HFF-Myc (cell line): ENCODE data around the gene HABP4.

ENCODE experiments used
- DNase-seq: peaks from one replicate; pipeline ENCODE4 v3.0.0-alpha.2; 2011; ENCODE audit warnings: low read depth; ENCODE audit errors: extremely low read depth
- H3K4me3 ChIP-seq: replicated peaks from 2 replicates; pipeline ENCODE4 v1.5.1; 2011; ENCODE audit warnings: low read depth, mild to moderate bottlenecking, control low read depth, low read length
- TF ChIP-seq, protein P1 (sequence below): IDR thresholded peaks from 2 replicates; pipeline ENCODE4 v1.5.1; 2012; ENCODE audit warnings: mild to moderate bottlenecking, low read depth, low read length, control low read depth; ENCODE audit errors: missing control alignments

The HABP4 gene

DNA sequence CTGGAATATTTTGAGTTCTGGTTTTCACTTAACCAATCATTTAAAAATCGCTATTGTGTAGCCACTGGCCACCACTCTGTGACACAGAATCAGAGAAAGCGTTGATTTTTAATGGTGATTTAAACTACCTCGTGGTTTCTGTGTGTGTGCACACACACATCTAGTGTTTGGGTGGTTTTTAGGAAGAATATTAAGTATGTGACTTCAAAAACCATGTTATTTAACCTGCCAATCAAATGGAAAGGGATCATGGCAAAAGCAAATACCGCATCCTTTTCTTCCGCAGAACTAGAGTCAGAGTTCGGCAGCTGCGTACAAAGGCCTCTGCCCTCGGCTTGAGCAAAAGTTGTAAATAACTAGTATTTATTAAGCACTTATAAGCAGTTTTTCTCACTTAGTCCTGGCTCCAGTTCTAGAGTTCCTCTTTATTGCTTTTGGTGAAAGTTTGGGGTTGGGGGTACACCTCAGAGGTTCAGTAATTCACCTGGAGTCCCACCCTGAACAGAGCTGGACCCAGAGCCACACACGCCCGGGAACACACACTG, 40.6 kb downstream of the HABP4 start:
- H3K4me3 ChIP-seq = no peak overlapping the region
- TF ChIP-seq, protein P1, sequence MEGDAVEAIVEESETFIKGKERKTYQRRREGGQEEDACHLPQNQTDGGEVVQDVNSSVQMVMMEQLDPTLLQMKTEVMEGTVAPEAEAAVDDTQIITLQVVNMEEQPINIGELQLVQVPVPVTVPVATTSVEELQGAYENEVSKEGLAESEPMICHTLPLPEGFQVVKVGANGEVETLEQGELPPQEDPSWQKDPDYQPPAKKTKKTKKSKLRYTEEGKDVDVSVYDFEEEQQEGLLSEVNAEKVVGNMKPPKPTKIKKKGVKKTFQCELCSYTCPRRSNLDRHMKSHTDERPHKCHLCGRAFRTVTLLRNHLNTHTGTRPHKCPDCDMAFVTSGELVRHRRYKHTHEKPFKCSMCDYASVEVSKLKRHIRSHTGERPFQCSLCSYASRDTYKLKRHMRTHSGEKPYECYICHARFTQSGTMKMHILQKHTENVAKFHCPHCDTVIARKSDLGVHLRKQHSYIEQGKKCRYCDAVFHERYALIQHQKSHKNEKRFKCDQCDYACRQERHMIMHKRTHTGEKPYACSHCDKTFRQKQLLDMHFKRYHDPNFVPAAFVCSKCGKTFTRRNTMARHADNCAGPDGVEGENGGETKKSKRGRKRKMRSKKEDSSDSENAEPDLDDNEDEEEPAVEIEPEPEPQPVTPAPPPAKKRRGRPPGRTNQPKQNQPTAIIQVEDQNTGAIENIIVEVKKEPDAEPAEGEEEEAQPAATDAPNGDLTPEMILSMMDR = no peak
- no peak for DNase-seq

DNA sequence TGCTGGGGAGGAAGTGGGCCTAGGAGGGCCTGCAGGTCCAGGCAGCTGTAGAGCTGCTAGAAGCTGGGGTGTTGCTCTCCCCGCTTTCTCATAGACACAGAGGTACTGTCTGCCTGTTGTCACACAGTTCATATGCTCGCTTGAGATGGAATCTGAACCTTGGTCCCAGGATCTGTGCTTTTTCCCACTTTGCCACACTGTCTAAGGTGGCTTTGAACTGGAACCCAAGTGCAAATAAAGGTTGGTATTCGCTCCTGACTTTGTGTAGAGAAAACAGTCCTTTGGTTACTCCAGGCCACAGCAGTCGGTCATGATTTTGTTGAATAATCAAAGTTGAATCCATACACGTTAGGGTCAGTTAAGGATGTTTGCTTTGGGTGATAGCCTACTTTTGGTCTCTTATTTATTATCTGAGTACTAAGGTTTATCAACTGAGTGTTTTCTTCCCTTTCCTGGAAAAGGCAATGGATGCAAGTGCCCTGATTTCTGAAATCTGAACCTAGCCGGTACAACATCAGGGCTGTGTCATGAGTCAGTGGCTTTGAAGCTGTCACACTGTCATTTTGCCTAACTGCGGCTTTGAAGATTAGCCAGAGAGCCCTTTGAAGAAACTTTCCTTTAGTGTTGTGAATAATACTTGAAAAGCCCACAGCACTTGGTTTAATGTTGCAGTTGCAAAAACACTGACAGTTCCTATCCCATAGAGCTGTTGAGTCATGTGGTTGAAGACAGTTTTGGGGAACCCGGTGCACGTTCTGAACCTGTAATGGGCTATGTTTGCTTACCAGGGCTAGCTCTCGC, 41.3 kb downstream of the HABP4 start:
- no peak for DNase-seq
- TF ChIP-seq, protein P1 = no peak
- H3K4me3 ChIP-seq = no peak overlapping the region

DNA sequence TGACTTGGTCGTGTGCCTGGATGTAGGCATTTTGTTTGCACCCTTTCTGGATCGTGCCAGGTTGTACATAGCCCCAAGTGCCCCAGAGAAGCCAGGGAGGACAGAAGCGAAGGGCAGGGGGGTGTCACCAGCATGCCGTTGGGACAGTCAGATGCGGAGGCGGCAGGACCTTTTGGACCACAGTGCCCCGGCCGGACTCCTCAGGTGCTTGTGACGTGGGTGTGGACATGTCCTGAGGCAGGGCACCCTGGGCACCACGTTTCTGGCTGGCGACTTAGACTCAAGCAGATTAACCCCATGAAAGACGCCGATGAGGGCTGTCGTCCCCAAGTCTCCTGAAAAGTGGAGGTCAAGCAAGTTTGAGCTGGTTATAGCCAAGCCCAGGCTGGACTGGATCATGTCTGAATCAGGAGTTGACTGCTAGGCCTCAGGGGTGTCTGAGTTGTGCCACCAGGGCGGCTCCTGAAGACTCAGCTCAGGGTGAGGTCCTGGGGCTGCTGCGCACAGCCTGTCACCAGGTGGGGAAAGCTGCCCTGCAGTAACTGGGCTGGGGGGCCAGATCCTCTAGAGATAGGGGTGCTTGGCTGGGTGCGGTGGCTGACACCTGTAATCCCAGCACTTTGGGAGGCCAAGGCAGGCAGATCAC, 42.0 kb downstream of the HABP4 start:
- H3K4me3 ChIP-seq = no peak overlapping the region
- TF ChIP-seq, protein P1 = no peak
- DNase-seq = no peak

DNA sequence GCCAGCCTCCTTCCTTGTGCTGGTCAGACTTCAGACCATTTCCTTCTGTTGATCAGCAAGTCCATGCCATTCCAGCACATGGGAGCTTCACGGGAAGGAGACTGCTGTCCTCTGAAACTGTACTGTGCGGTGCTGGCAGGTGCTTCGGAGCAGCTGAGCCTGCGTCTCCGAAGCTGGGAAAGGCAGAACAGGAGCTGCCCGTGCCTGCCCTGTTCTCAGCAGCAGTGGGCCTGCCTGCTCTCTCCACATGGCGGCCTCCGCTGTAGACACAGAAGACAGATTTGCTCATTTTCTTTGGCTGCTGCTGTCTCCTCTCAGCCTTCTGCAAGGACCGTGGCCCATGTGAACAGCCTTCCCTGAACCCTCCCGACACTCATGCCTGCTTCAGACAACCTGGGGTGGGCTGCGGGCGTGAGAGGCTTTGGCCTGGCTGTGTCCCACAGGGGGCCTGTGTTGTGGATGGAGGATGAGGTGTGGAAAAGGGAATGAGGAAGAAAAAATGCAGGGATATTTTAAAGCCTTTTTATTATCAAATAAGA, 43.1 kb downstream of the HABP4 start:
- TF ChIP-seq, protein P1 = no peak
- no peak overlapping the region for H3K4me3 ChIP-seq
- DNase-seq = no peak

DNA sequence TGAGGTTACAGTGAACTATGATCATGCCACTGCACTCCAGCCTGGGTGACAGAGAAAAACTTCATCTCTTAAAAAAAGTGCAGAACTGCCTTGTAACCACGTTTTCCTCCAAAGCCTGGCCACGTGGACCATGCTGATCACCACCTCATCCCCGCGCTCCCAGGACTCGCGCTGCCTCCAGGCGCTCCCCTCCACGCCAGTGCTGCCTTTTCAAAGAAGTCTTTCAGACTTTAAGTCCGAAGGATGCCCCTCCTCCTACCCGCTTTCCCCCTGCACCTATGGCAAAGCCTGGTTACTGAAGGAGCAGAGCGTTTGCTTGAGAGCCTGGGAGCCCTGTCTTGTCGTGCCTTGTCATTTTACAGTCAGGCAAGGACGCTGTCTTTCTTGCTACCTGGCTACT, 43.8 kb downstream of the HABP4 start:
- no peak for DNase-seq
- TF ChIP-seq, protein P1 = no peak
- H3K4me3 ChIP-seq = no peak overlapping the region

DNA sequence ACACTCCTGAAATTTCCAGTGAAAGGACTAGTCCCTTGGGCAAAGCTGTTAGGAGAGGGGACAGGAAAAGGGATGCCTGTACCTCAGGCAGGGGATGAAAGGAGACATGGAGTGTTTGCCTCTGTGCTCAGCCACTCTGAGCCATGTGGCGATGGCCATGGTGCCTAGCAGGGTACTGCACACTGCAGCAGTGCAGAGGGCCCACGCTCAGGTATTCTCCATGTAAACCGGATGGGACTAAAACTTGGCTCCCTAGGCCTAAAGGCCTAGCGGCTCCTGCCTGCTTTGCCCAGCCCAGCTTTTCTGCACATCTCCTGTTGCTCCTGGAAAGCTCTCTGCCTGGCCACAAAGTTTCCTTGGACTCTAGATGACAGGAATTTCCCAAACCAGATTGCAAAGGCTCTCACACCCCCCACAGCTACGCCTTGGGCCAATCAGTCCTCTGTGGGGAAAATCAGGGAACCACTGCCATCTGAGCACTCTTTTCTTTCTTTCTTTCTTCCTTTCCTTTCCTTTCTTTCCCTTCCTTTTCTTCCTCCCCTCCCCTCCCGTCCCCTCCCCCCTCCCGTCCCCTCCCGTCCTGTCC, 44.3 kb downstream of the HABP4 start:
- DNase-seq = no peak
- TF ChIP-seq, protein P1 = no peak
- H3K4me3 ChIP-seq = no peak overlapping the region
